H9 (cell line): ENCODE measurements around the gene NUP54. TPM values are rescaled to one million over a fixed set of nuclear protein-coding genes. Genes with fewer than 3 reads are reported as not detected.

ENCODE experiments used
- DNase-seq: peaks from one replicate; pipeline ENCODE4 v3.0.0-alpha.2; 2017
- H2AFZ ChIP-seq: one replicate; pipeline ENCODE4 v1.6.1; 2013; ENCODE audit warnings: mild to moderate bottlenecking, low read length, control low read depth, moderate library complexity
- H2AK5ac ChIP-seq: 2 replicates; pipeline ENCODE4 v1.6.1; 2013; ENCODE audit warnings: low read length, control low read depth, mixed read lengths; ENCODE audit not compliant: insufficient read length
- H2BK120ac ChIP-seq: one replicate; pipeline ENCODE4 v1.6.1; 2013; ENCODE audit warnings: low read depth, mild to moderate bottlenecking, low read length, control low read depth, inconsistent platforms; ENCODE audit not compliant: poor library complexity, severe bottlenecking
- H2BK12ac ChIP-seq: 2 replicates; pipeline ENCODE4 v1.6.1; 2013; ENCODE audit warnings: low read length, control low read depth, mixed read lengths, low read depth; ENCODE audit not compliant: insufficient read length
- H2BK15ac ChIP-seq: 2 replicates; pipeline ENCODE4 v1.6.1; 2013; ENCODE audit warnings: low read depth, low read length, control low read depth
- H2BK20ac ChIP-seq: one replicate; pipeline ENCODE4 v1.6.1; 2013; ENCODE audit warnings: low read depth, mild to moderate bottlenecking, low read length, control low read depth, inconsistent platforms; ENCODE audit not compliant: poor library complexity, severe bottlenecking
- H2BK5ac ChIP-seq: 2 replicates; pipeline ENCODE4 v1.6.1; 2013; ENCODE audit warnings: low read length, control low read depth, mixed read lengths; ENCODE audit not compliant: insufficient read length
- H3K14ac ChIP-seq: 2 replicates; pipeline ENCODE4 v1.6.1; 2013; ENCODE audit warnings: low read length, control low read depth; ENCODE audit not compliant: insufficient read depth
- H3K18ac ChIP-seq: 2 replicates; pipeline ENCODE4 v1.6.1; 2013; ENCODE audit warnings: low read depth, mild to moderate bottlenecking, mixed read lengths, low read length, control low read depth; ENCODE audit not compliant: insufficient read length
- H3K23ac ChIP-seq: 2 replicates; pipeline ENCODE4 v1.6.1; 2013; ENCODE audit warnings: low read length, control low read depth, mixed read lengths, low read depth; ENCODE audit not compliant: insufficient read length
- H3K23me2 ChIP-seq: 2 replicates; pipeline ENCODE4 v1.6.1; 2013; ENCODE audit warnings: low read depth, mild to moderate bottlenecking, mixed read lengths, low read length, control low read depth; ENCODE audit not compliant: insufficient read length, poor library complexity, severe bottlenecking
- H3K27ac ChIP-seq: 2 replicates; pipeline ENCODE4 v1.5.1; 2013; ENCODE audit warnings: low read length, control low read depth, mixed read lengths, low read depth; ENCODE audit not compliant: insufficient read length
- H3K27me3 ChIP-seq: 2 replicates; pipeline ENCODE4 v1.6.1; 2013; ENCODE audit warnings: low read length, control low read depth, inconsistent platforms; ENCODE audit not compliant: insufficient read depth
- H3K4ac ChIP-seq: 2 replicates; pipeline ENCODE4 v1.6.1; 2013; ENCODE audit warnings: low read depth, mild to moderate bottlenecking, control low read depth, inconsistent platforms, low read length, moderate library complexity
- H3K4me1 ChIP-seq: 2 replicates; pipeline ENCODE4 v1.6.1; 2013; ENCODE audit warnings: low read length, control low read depth, inconsistent platforms; ENCODE audit not compliant: insufficient read depth
- H3K4me2 ChIP-seq: 2 replicates; pipeline ENCODE4 v1.6.1; 2013; ENCODE audit warnings: low read length, control low read depth, mixed read lengths; ENCODE audit not compliant: insufficient read length, insufficient read depth
- H3K56ac ChIP-seq: 2 replicates; pipeline ENCODE4 v1.6.1; 2013; ENCODE audit warnings: low read depth, mild to moderate bottlenecking, mixed read lengths, low read length, control low read depth; ENCODE audit not compliant: insufficient read length
- H3K79me1 ChIP-seq: 2 replicates; pipeline ENCODE4 v1.6.1; 2013; ENCODE audit warnings: low read depth, mild to moderate bottlenecking, moderate library complexity, low read length, control low read depth, inconsistent platforms; ENCODE audit not compliant: insufficient read depth, poor library complexity, severe bottlenecking
- H3K79me2 ChIP-seq: 2 replicates; pipeline ENCODE4 v1.6.1; 2013; ENCODE audit warnings: low read length, control low read depth, inconsistent platforms; ENCODE audit not compliant: insufficient read depth
- H3K9ac ChIP-seq: 2 replicates; pipeline ENCODE4 v1.6.1; 2013; ENCODE audit warnings: low read length, control low read depth, mixed read lengths; ENCODE audit not compliant: insufficient read length; ENCODE audit errors: extremely low read depth
- H3K9me3 ChIP-seq: one replicate; pipeline ENCODE4 v1.6.1; 2013; ENCODE audit warnings: low read depth, low read length, inconsistent platforms; ENCODE audit not compliant: control insufficient read depth
- H3T11ph ChIP-seq: one replicate; pipeline ENCODE4 v1.6.1; 2013; ENCODE audit warnings: mild to moderate bottlenecking, low read length, control low read depth, inconsistent platforms
- H4K20me1 ChIP-seq: one replicate; pipeline ENCODE4 v1.6.1; 2013; ENCODE audit not compliant: control insufficient read depth, insufficient read length, insufficient read depth
- H4K5ac ChIP-seq: 2 replicates; pipeline ENCODE4 v1.6.1; 2013; ENCODE audit warnings: low read depth, mild to moderate bottlenecking, mixed read lengths, low read length, control low read depth; ENCODE audit not compliant: insufficient read length
- H4K8ac ChIP-seq: replicated peaks from 2 replicates; pipeline ENCODE4 v1.6.1; 2013; ENCODE audit warnings: low read length, control low read depth, mixed read lengths, low read depth; ENCODE audit not compliant: insufficient read length
- H4K91ac ChIP-seq: 2 replicates; pipeline ENCODE4 v1.6.1; 2013; ENCODE audit warnings: low read depth, mild to moderate bottlenecking, moderate library complexity, mixed read lengths, low read length, control low read depth; ENCODE audit not compliant: insufficient read length
- H3K27ac Mint-ChIP-seq, 3 experiments: 2 replicates in 2 of 3; 3 replicates in 1 of 3; pipeline ENCODE4 v1.8.0; 2020 to 2021; ENCODE audit warnings: mixed read lengths in 3 of 3, mild to moderate bottlenecking in 1 of 3, moderate library complexity in 1 of 3
- H3K27me3 Mint-ChIP-seq: 2 replicates; pipeline ENCODE4 v1.8.0; 2021; ENCODE audit warnings: low read depth, mild to moderate bottlenecking, moderate library complexity, mixed read lengths
- H3K36me3 Mint-ChIP-seq, 3 experiments: 2 replicates in 2 of 3; 3 replicates in 1 of 3; pipeline ENCODE4 v1.8.0; 2020 to 2021; ENCODE audit warnings: low read depth in 3 of 3, mixed read lengths in 3 of 3; ENCODE audit not compliant: insufficient read depth in 1 of 3
- H3K4me1 Mint-ChIP-seq, 2 experiments: 2 replicates each; pipeline ENCODE4 v1.8.0; 2020; ENCODE audit warnings: mixed read lengths in 2 of 2
- H3K4me3 Mint-ChIP-seq, 2 experiments: 2 replicates in 1 of 2; 3 replicates in 1 of 2; pipeline ENCODE4 v1.8.0; 2020 to 2021; ENCODE audit warnings: mild to moderate bottlenecking in 2 of 2, mixed read lengths in 2 of 2, moderate library complexity in 1 of 2
- H3K9me3 Mint-ChIP-seq, 2 experiments: 2 replicates in 1 of 2; 3 replicates in 1 of 2; pipeline ENCODE4 v1.8.0; 2020; ENCODE audit warnings: mild to moderate bottlenecking in 2 of 2, mixed read lengths in 2 of 2, moderate library complexity in 1 of 2
- WGBS: extraction: QIAGEN DNeasy Blood & Tissue Kit; methylation state at CpG from one replicate; pipeline ENCODE4 v1.1.7; 2013; ENCODE audit warnings: missing lambda C conversion rate, low lambda C conversion rate, mixed read lengths; ENCODE audit not compliant: insufficient read length; ENCODE audit errors: extremely low coverage; 5-methylcytosine and 5-hydroxymethylcytosine counted together
- total RNA-seq: library from RNA; stranded (reverse); gene quantifications from 2 replicates; pipeline ENCODE4 v1.2.1, GENCODE V29; 2021
- TF ChIP-seq, protein P1 (sequence below): fragments of 200-600 bp; sonication (generic); conservative IDR thresholded peaks from 3 replicates; pipeline ENCODE4 v1.8.0; 2021; ENCODE audit warnings: antibody characterized with exemption, mild to moderate bottlenecking

NUP54 gene
- total RNA-seq, 1 experiment from 2014 or later, result 129 TPM

- Histone ChIP-seq H3K9me3 (no peaks in the 10 kb centered on the region), H2BK15ac (no peak overlapping the region), H4K20me1 (no peaks in the 10 kb centered on the region), H4K8ac (no peak overlapping the region), H2BK5ac (no peak overlapping the region), H2BK120ac (no peak overlapping the region), H3K27ac (no peak overlapping the region), H2AFZ (no peak overlapping the region), H3K56ac (no peak overlapping the region), H3K27me3 (no peaks in the 10 kb centered on the region; the same call in 1 of the 2 replicates), H3T11ph (no peak overlapping the region), H3K23ac (no peak overlapping the region), H4K91ac (no peak overlapping the region), H3K4ac (no peak overlapping the region), H2AK5ac (no peak overlapping the region), H3K18ac (no peak overlapping the region), H3K14ac (no peak overlapping the region), H3K4me1 (no peaks in the 10 kb centered on the region), H3K79me2 (no peaks in the 10 kb centered on the region), H2BK20ac (no peak overlapping the region), H2BK12ac (no peak overlapping the region), H3K23me2 (no peaks in the 10 kb centered on the region), H3K9ac (no peak overlapping the region), H3K4me2 (no peak overlapping the region), H3K79me1 (no peaks in the 10 kb centered on the region), H4K5ac (no peak overlapping the region)
- peaks cover 23% of the 10 kb centered on the region for H3K27me3 Mint-ChIP-seq
- WGBS, result no CpG with 5 or more reads among the region's 5 CpGs
- no peak for DNase-seq
- H3K36me3 Mint-ChIP-seq, result peaks cover 4 to 11% (median 6%) of the 10 kb centered on the region in 3 experiments; a peak in 6 of 7 replicates
- no peaks in the 10 kb centered on the region for H3K9me3 Mint-ChIP-seq
- H3K4me3 Mint-ChIP-seq, result no peak overlapping the region
- H3K27ac Mint-ChIP-seq, result no peak overlapping the region
- TF ChIP-seq, protein P1, sequence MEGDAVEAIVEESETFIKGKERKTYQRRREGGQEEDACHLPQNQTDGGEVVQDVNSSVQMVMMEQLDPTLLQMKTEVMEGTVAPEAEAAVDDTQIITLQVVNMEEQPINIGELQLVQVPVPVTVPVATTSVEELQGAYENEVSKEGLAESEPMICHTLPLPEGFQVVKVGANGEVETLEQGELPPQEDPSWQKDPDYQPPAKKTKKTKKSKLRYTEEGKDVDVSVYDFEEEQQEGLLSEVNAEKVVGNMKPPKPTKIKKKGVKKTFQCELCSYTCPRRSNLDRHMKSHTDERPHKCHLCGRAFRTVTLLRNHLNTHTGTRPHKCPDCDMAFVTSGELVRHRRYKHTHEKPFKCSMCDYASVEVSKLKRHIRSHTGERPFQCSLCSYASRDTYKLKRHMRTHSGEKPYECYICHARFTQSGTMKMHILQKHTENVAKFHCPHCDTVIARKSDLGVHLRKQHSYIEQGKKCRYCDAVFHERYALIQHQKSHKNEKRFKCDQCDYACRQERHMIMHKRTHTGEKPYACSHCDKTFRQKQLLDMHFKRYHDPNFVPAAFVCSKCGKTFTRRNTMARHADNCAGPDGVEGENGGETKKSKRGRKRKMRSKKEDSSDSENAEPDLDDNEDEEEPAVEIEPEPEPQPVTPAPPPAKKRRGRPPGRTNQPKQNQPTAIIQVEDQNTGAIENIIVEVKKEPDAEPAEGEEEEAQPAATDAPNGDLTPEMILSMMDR, result peak; percentile 53
- H3K4me1 Mint-ChIP-seq, result peaks cover 6% of the 10 kb centered on the region in 2 experiments; a peak in 3 of 4 replicates
Observed at GRCh38 chr4:76108467-76109181, 39.6 kb downstream of the NUP54 start.
